RWPE1 (cell line): Measurements from ENCODE around the gene UTP4.

Experiments used
- CTCF ChIA-PET: fragments of 350-600 bp; sonication (Branson Sonifier 250); formaldehyde crosslinking; extraction: SDS; loops from one replicate; lab custom pipeline; 2021; lab: Yijun Ruan, JAX
- POLR2A ChIA-PET: fragments of 400-600 bp; formaldehyde crosslinking; extraction: SDS; loops from one replicate; lab custom pipeline; 2020; ENCODE audit warnings: antibody characterized with exemption; ENCODE audit not compliant: low non-redundant PET; lab: Yijun Ruan, JAX
- DNase-seq: peaks from one replicate; pipeline ENCODE4 v3.0.0; 2012; ENCODE audit warnings: low spot score
- H3K27ac ChIP-seq: fragments of 450-650 bp; 2 replicates; pipeline ENCODE4 v1.5.1; 2017
- TF ChIP-seq, protein P1 (sequence below): fragments of 450-650 bp; conservative IDR thresholded peaks from 2 replicates; pipeline ENCODE4 v1.5.1; 2017; ENCODE audit warnings: low read depth, mild to moderate bottlenecking

UTP4 gene

DNA sequence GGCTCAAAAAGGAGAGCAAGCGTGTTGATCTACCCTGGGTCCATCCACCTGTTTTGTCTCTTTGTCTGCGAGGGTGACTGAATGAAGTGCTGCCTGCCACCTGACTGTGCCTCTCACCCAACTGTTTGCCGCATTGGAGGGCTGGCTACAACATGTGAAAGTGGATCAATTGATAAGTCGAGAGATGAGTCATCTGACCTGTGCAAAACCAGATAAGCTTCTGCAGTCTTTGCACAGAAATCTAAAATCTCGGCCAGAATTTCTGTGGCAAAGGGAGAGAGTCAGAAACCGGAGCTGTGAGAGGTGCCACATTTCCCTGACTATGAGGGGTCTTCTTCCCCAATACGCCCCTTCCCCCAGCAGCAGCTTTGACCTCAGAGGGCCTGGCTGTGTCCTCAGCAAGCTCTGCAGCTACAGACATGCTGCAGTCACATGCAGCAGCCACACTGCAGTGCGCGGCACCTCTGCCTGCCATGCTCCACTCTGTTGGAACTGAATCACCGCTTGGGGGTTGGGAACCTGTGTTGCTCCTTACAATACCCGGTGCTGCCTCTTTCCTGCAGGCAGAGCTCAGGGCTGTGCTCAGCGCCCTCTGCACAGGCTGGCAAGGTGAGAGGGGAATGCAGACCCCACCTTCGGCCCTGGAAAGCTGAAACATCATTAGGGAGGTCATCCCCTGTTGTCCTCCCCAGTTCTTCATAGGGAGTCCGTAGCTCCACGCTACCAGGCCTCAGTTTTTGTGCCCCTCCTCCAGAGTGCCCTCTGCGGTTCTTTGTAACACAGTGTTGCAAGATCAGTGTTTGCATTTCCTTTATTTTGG lies 43.1 kb upstream of the UTP4 start:
- ChIA-PET CTCF (interaction anchor here (0.6 to 1.0 kb wide), 3 partner anchors 16 to 552 kb away, joined by 4 to 6 read pairs (median 4); no protein-coding TSS in a partner anchor), POLR2A (interaction anchor here (0.5 kb wide), 1 partner anchor 209 kb away, joined by 3 read pairs; no protein-coding TSS in a partner anchor)
- H3K27ac ChIP-seq: peak overlapping the region; percentile 66
- TF ChIP-seq, protein P1, sequence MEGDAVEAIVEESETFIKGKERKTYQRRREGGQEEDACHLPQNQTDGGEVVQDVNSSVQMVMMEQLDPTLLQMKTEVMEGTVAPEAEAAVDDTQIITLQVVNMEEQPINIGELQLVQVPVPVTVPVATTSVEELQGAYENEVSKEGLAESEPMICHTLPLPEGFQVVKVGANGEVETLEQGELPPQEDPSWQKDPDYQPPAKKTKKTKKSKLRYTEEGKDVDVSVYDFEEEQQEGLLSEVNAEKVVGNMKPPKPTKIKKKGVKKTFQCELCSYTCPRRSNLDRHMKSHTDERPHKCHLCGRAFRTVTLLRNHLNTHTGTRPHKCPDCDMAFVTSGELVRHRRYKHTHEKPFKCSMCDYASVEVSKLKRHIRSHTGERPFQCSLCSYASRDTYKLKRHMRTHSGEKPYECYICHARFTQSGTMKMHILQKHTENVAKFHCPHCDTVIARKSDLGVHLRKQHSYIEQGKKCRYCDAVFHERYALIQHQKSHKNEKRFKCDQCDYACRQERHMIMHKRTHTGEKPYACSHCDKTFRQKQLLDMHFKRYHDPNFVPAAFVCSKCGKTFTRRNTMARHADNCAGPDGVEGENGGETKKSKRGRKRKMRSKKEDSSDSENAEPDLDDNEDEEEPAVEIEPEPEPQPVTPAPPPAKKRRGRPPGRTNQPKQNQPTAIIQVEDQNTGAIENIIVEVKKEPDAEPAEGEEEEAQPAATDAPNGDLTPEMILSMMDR: no peak
- DNase-seq: no peak

DNA sequence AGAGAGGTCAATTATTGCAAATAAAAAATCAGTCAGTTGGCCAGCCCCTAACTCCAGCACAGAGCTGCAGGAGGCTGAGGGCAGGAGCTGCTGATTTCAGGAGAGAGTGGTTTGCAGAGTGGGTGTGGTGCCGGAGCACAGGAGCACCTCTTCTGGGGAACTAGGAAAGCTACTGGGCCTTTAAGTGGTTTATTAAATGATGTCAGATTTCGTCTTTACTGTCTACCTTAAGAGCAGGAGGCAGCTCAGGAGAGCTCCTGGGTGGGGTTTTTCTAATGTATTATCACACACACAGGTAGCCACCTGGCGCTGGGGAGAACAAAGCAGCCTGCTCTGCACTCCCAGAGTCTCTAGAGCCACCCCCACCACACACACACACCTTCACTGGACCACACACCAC lies 38.5 kb upstream of the UTP4 start:
- DNase-seq: no peak
- no peak overlapping the region for H3K27ac ChIP-seq
- ChIA-PET CTCF (interaction anchor here (0.5 to 0.7 kb wide), 5 partner anchors 30 to 347 kb away, joined by 3 read pairs; no protein-coding TSS in a partner anchor), POLR2A (no interaction called here)
- TF ChIP-seq, protein P1: no peak

- H3K27ac ChIP-seq: no peak overlapping the region
- CTCF ChIA-PET: interaction anchor here (0.5 to 0.7 kb wide), 2 partner anchors 30 to 253 kb away, joined by 3 read pairs; no protein-coding TSS in a partner anchor
- DNase-seq: no peak
- POLR2A ChIA-PET: no interaction called here
- TF ChIP-seq, protein P1: no peak
These were observed 37.9 kb upstream of the UTP4 start for GRCh38 chr16:69094501-69094900.

- POLR2A ChIA-PET: no interaction called here
These were observed 37.3 kb upstream of the UTP4 start for GRCh38 chr16:69095193-69095592.

DNA sequence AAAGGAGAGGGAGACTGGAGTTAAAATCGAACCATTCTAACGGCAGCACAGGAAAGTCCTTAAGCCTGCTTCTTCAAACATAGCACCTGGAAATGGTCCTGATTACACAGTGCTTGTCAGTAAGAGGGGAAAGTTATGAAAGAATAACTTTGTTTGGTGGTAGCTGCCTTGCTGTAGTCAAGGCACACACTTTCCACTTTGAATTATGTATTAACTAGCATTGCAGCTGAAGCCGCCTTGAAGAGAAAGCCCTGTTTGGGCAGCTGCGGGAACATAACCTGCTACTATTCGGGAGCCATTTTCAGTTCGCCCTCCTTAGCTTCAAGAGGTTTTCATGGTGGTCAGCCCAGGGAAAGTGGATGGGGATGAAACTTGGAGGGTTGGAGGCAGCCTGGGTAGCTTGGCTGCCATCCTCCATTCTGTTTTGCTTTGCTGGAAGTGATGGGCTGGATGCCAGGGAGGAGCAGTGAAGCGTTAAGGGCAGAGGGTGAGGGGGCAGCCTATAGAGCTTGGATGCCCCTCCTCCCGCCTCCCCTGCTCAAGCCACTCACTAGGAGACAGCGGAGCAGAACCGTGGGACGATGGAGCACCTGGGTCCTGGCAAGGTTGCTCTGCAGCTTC lies 32.3 kb upstream of the UTP4 start:
- ChIA-PET POLR2A (interaction anchor here (0.7 kb wide), 1 partner anchor 28 kb away, joined by 3 read pairs; no protein-coding TSS in a partner anchor), CTCF (no interaction called here)
- TF ChIP-seq, protein P1: no peak
- H3K27ac ChIP-seq: peak overlapping the region; percentile 14; the same call in 1 of the 2 replicates
- DNase-seq: no peak

More at GRCh38 chr16:69095193-69095592, 37.3 kb upstream of the UTP4 start:
- no peak for DNase-seq
- H3K27ac ChIP-seq: no peak overlapping the region
- CTCF ChIA-PET: no interaction called here
- TF ChIP-seq, protein P1: no peak
